GM12865 (cell line): Measurements from ENCODE around the gene INSL4.
A peak's percentile ranks its signal among the peaks of the same experiment; 100 is the strongest.

ENCODE experiments used
- DNase-seq: peaks from one replicate; pipeline ENCODE4 v3.0.0; 2010; ENCODE audit warnings: low read depth
- H3K4me3 ChIP-seq: 2 replicates; pipeline ENCODE4 v1.5.1; 2011; ENCODE audit warnings: mild to moderate bottlenecking, low read depth, low read length, control low read depth
- TF ChIP-seq, protein P1 (sequence below): IDR thresholded peaks from 2 replicates; pipeline ENCODE4 v1.5.1; 2011; ENCODE audit warnings: low read length, control low read depth, low read depth, inconsistent platforms; ENCODE audit not compliant: insufficient read depth; ENCODE audit errors: missing control alignments

INSL4 gene

DNA sequence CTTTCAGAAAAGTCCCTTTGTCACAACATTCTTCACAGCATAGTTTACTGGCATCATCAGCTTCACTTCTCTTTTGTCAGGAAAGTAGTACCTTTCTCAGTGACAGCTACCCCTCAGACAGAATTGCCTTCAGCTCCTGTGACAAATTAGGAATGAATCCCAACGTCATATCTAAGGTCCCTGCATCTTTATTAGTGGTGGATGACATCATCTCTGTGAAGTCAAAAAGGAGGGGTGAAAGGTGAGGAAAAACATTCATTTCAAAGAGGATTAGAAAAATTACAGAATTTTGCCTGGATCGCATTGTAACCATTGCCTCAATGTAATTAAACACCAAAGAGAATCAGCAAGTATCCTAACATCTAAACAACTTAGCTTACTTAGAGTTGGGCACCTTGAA, 37.9 kb upstream of the INSL4 start:
- DNase-seq: no peak
- TF ChIP-seq, protein P1, sequence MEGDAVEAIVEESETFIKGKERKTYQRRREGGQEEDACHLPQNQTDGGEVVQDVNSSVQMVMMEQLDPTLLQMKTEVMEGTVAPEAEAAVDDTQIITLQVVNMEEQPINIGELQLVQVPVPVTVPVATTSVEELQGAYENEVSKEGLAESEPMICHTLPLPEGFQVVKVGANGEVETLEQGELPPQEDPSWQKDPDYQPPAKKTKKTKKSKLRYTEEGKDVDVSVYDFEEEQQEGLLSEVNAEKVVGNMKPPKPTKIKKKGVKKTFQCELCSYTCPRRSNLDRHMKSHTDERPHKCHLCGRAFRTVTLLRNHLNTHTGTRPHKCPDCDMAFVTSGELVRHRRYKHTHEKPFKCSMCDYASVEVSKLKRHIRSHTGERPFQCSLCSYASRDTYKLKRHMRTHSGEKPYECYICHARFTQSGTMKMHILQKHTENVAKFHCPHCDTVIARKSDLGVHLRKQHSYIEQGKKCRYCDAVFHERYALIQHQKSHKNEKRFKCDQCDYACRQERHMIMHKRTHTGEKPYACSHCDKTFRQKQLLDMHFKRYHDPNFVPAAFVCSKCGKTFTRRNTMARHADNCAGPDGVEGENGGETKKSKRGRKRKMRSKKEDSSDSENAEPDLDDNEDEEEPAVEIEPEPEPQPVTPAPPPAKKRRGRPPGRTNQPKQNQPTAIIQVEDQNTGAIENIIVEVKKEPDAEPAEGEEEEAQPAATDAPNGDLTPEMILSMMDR: no peak
- no peak overlapping the region for H3K4me3 ChIP-seq

DNA sequence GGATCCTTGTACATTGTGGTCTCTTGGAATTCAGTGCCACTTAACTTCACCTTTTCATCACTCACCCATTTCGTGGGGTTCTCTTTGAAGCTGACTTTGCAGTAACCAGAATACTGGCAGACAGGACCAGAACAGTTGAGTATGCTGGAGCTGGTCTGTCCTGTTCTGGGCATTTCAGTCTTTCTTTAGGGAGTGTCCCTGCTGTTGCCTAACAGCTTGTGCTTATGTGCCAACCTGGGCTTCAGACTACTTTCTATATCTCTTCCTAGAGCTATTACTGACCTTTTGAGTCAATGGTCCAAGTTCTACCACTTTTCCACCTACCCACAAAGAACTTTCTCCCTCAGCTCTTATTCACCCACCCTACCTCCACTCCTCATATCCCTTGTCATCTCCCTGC, 35.8 kb upstream of the INSL4 start:
- DNase-seq: no peak
- H3K4me3 ChIP-seq: no peak overlapping the region
- TF ChIP-seq, protein P1: no peak

DNA sequence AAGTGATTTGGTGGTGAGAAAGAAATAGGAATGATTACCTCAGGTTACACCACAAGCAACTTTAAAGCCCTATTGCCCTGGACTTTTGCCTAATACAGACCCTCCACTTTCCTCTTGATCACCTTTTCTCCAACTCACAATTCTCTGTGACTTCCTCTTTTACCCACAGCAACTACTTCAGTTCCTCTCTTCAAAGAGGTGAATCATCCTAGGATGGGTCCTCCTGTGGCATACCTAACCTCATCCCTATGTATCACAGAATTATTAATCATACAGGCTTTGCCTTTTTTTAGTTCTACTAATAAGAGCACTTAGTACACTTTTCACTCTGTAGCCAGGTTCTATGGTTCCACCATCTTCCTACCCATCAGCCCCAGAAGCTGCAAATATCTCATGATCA, 26.1 kb upstream of the INSL4 start:
- H3K4me3 ChIP-seq: no peak overlapping the region
- TF ChIP-seq, protein P1: no peak
- no peak for DNase-seq

DNA sequence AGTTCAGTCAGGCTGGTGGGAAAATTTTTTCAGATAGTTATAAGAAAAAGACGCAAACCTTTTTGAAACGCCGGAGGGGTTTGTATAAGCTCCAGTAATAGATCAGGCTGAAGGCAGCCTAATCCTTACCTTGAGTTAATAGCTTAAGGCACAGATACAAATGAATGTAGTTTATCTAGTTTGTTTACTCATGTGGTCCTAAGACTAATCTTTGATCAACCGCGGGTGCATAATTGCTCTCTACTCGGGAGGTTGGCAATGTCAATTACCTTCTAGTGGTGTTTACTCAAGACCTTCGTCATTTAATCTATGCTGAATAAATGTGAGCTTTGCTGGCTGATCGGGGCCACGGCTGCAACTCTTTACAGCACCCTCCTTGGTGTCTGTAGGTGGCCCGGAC, 665 bp upstream of the INSL4 start:
- TF ChIP-seq, protein P1: no peak
- no peak for DNase-seq

DNA sequence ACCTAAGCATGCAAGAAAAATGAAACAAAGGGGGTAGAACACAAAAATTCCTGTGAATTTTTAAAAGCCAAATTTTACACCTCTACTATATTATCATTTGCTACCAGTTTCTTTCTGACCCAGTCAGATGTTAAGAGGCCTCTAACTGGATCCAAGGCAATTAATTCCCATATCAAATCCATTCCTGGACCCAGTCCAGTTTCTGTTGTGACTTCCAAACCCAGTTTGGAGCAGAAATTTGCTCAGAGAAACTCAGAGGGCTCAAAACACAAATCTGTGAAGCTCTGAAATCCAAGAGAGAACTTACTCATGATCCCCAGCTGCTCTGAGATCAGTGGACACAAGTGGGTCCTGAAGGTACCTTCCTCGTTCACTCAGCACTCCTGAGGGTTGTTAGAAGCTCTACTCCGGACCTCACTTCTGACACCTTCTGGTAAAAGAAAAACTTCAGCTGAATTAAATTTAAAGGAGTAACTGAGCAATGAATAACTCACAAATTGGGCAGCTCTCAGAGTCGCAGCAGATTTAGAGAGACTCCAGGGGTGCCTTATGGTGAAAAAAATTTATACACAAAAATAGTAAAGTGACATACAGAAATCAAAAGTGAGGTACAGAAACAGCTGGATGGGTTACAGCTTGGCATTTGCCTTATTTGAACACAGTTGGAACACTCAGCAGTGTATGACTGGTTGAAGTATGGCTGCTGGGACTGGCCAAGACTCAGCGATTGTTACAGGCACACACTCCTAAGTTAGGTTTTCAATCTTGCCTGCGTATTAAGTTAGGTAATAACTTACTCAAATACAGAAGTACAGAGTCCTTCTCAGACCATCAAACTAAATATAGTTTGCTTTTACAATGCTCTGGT, 32.4 kb downstream of the INSL4 start:
- H3K4me3 ChIP-seq: peak overlapping the region; percentile 9; the same call in 1 of the 2 replicates
- peak; percentile 61 for DNase-seq
- TF ChIP-seq, protein P1: peak; percentile 17

More for the DNA sequence above, 665 bp upstream of the INSL4 start:
- H3K4me3 ChIP-seq: no peak overlapping the region

DNA sequence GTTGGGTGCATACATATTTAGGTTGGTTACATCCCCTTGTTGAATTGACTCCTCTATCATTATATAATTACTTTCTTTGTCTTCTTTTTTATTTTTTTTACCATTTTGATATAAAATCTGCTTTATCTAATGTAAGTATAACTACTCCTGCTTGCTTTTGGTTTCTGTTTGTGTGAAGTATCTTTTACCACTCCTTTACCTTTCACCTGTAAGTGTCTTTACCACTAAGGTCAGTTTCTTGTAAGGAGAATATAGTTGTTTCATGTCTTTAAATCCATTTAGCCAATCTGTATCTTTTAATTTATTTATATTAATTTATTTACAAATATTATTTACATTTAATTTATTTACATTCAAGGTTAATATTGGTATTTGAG, 33.0 kb downstream of the INSL4 start:
- DNase-seq: no peak
- TF ChIP-seq, protein P1: no peak

DNA sequence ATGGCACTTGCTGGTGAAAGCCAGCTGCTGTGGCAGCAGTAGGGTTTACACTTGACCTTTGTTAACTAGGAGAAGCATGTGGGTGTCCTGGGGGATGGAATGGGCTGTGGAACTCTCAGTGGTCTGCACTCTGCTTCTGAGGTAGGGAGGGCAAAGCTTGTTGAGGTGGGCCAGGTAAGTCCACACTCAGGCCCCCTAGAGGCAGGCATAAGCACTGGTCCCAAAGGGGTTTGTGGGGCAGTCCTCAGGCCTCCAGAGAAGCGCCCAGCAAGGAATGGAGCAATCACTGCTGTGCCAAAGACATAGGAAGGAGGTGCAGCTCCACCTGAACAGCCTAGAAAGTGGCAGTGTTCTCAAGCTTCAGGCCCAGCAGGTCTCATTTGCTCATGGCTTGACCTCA, 34.7 kb downstream of the INSL4 start:
- peak; percentile 15 for DNase-seq
- no peak overlapping the region for H3K4me3 ChIP-seq
- TF ChIP-seq, protein P1: peak; percentile 40

More for the DNA sequence above, 33.0 kb downstream of the INSL4 start:
- H3K4me3 ChIP-seq: peak overlapping the region; percentile 9; the same call in 1 of the 2 replicates
